ENCODE measurements around the gene SIPA1L2.

SIPA1L2 gene

DNA sequence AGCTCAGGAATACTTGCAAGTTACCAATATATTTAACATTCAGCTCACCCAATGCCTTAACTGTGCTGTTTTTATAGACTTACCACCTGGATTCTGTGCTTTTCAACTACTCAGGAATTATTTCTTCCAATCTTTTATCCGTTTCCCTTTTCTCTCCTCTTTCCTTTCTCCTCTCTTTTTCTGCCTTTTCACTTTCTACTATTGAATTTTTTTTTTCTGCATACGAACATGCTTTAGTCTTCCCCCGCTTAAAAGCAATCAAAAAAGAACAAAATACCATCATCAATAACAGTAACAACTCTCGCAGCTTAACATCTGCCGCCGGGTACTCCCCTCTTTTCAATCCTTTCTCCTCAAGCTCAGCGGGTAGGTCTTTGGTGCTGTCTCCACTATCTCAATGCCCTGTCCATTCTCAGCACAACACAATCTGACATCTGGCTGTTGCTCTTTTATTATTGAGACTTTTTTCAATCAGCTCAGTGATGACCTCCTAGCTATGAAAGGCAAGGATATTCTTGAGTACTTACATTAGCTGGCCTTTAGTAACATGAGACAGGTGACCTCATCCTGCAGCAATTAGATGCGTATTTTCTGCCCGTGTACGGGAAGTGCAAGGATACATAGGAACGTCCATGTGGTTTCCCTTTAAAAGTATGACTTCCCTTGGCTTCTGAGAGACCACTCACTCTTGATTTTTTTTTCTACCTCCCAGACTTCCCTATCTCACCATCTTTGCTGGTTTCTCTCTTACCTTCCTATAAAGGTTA, 40.2 kb upstream of the SIPA1L2 start:
- TF ChIP-seq, protein P1, sequence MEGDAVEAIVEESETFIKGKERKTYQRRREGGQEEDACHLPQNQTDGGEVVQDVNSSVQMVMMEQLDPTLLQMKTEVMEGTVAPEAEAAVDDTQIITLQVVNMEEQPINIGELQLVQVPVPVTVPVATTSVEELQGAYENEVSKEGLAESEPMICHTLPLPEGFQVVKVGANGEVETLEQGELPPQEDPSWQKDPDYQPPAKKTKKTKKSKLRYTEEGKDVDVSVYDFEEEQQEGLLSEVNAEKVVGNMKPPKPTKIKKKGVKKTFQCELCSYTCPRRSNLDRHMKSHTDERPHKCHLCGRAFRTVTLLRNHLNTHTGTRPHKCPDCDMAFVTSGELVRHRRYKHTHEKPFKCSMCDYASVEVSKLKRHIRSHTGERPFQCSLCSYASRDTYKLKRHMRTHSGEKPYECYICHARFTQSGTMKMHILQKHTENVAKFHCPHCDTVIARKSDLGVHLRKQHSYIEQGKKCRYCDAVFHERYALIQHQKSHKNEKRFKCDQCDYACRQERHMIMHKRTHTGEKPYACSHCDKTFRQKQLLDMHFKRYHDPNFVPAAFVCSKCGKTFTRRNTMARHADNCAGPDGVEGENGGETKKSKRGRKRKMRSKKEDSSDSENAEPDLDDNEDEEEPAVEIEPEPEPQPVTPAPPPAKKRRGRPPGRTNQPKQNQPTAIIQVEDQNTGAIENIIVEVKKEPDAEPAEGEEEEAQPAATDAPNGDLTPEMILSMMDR (IDR thresholded peaks at IDR 0.05; ENCODE audit: insufficient read depth, low read depth, low read length, missing control alignments), result no peak
- DNase-seq (ENCODE audit: low read depth), result peak; percentile 53

DNA sequence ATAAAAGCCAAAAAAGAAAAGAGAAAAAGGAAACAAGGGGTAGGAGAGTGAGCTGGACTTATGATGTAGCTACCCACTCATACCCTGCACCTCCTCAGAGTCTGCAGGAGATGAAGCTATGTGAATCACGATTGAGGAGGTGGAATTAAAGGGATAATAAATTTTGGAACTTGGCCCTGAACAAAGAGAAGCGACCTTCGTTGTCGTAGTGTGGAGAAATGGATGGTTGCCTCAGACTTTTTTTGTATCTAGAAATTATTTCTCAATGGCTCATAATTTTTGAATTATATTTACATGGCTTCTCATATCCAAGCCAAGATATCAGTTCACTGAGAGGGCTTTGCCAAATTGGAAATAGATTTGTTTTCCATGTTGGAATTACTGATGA, 37.8 kb upstream of the SIPA1L2 start:
- TF ChIP-seq, protein P1 (IDR thresholded peaks at IDR 0.05; ENCODE audit: insufficient read depth, low read depth, low read length, missing control alignments), result no peak
- no peak overlapping the region for H3K4me3 ChIP-seq (ENCODE audit: low read length)
- DNase-seq (ENCODE audit: low read depth), result no peak

More for the DNA sequence above, 40.2 kb upstream of the SIPA1L2 start:
- no peak overlapping the region for H3K4me3 ChIP-seq (ENCODE audit: low read length)

DNA sequence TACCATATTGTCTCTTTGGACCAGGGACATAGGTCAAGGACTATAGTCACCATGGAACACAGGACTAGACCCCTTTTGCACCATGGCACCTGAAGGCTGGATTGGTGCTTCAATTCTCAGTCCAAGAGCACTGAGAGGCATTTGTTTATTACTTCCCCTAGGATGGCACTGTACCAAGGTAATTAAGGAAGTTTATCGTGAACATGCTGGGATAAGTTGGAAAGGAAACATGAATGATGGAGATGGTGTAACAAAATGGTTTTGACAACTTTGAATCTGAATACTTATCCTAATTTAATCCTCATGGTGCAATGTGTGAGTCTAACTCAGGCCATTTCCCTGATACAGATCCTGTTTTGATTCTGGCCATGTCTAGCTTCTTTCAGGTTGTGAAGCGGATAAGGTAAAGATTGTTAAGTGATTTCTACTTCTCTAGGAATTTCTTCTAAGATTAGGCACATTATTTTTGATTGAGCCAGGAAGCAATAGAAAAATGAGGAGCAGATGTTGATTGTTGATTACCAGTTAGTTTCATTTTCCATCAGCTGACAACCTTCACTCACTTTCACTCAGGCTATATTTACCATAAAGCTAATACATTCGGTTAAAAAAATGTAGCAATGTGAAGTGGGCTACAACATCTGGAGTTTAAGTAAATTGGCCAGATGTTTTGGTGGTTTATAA, 37.3 kb upstream of the SIPA1L2 start:
- DNase-seq (ENCODE audit: low read depth), result no peak
- TF ChIP-seq, protein P1 (IDR thresholded peaks at IDR 0.05; ENCODE audit: insufficient read depth, low read depth, low read length, missing control alignments), result no peak
- H3K4me3 ChIP-seq (ENCODE audit: low read length), result no peak overlapping the region

DNA sequence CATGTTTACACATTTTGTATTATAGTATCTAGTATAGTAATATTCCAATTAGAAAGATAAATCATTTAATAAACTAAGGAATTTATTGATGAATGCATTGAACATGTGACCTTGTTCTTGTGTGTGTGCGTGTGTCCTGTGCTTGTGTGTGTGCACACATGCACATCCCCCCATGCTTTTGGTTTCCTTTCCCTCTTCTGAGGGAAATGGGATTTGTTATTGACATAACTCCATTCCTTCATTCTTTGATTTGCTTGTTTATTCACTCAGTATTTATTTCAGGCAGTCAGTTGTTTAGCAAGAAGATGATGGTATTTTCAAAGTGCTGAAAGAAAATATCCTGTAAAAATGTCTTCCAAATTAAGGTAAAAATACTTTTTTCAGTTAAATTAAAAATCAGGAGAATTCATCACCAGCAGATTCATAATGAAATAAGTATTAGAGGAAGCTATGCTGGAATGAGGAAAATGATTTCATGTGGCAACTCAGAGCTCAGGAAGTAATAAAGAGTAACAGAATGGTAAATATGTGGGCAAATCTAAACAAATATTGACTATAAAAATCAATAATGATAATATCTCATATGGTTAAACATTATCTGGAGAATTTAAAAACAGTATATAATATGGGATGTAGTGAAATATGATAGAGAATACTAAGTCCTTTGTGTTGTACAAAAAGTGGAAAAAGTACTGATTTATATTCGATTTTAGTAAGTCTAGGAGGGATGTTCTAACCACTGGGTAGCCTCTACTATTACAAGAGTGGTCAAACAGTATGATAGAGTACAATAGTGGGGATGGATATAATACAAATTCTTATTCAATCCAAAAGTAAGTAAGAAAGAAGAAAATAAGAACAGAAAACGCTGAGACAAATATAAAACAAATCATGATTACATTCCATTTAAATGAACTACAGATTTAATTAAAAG, 35.2 kb upstream of the SIPA1L2 start:
- TF ChIP-seq, protein P1 (IDR thresholded peaks at IDR 0.05; ENCODE audit: insufficient read depth, low read depth, low read length, missing control alignments), result no peak
- DNase-seq (ENCODE audit: low read depth), result no peak
- H3K4me3 ChIP-seq (ENCODE audit: low read length), result no peak overlapping the region

DNA sequence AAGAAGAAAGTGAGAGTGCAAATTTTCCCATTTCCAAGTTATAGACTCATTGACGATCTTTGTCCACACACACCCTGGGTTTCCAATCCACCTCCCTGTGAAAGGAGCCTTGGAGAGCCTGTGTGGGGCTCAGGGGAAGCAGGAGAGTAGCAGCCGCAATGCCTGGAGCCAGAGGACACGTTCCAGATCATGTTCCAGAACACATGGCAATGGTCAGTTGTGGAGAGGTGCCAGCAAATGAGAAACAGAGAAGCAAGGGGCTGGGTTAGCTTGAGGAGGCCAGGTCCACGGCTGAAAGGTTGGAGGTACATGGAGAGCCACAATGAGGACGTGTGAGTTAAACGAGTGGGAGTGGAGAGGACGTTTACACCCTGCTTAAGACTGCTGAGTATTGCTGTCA, 33.0 kb upstream of the SIPA1L2 start:
- no peak for DNase-seq (ENCODE audit: low read depth)
- TF ChIP-seq, protein P1 (IDR thresholded peaks at IDR 0.05; ENCODE audit: insufficient read depth, low read depth, low read length, missing control alignments), result no peak
- H3K4me3 ChIP-seq (ENCODE audit: low read length), result no peak overlapping the region

DNA sequence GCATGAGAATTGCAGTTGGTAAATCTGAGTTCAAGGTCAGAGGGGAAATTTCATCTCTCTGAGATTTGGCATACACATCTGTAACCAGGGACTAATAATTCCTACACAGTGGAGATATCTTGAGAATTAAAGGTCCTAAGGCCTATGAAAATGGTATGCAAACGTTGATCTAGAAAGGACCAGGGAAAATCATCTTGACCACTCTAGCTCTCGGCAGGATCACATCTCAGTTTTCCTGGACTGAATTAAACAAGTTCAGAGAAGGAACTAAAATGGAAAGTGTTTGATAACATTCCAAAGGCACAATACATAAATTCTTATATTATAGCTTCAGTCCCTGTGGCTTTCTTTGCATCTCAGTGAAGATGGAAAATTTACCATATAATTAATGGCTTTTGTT, 28.5 kb upstream of the SIPA1L2 start:
- DNase-seq (ENCODE audit: low read depth), result no peak
- no peak overlapping the region for H3K4me3 ChIP-seq (ENCODE audit: low read length)
- TF ChIP-seq, protein P1 (IDR thresholded peaks at IDR 0.05; ENCODE audit: insufficient read depth, low read depth, low read length, missing control alignments), result no peak

Measured in epithelial cell of esophagus (primary cell).